CD4-positive, CD25-positive, alpha-beta regulatory T cell (primary cell): ENCODE measurements around the gene NELFCD. TPM values are rescaled to one million over a fixed set of nuclear protein-coding genes. Genes with fewer than 3 reads are reported as not detected.
"Not testable (repeated sequence)": the region's sequence is repeated elsewhere in the genome, so short reads cannot be mapped to it uniquely, and the experiment has no call there.

Experiments
- ATAC-seq, 2 donors: fragments of 150-1000 bp; cut with Tn5 transposase; one replicate each; pipeline ENCODE4 v1.10.0; 2021; ENCODE audit warnings: low read depth in 2 of 2, moderate number of reproducible peaks in 2 of 2, moderate library complexity in 1 of 2
- DNase-seq, 3 donors: peaks; one replicate each; pipeline versions ENCODE4 v3.0.0 to v3.0.0-alpha.2; 2012 to 2022; ENCODE audit warnings: mixed read lengths in 1 of 3
- H3K27ac ChIP-seq: one replicate; pipeline ENCODE4 v1.7.0; 2013; ENCODE audit warnings: mild to moderate bottlenecking, low read length; ENCODE audit not compliant: insufficient read depth, poor library complexity, severe bottlenecking
- H3K27me3 ChIP-seq: one replicate; pipeline ENCODE4 v1.7.0; 2013; ENCODE audit warnings: low read length; ENCODE audit not compliant: control insufficient read depth, insufficient read depth
- H3K36me3 ChIP-seq: one replicate; pipeline ENCODE4 v1.7.0; 2013; ENCODE audit warnings: mild to moderate bottlenecking, low read length, moderate library complexity; ENCODE audit not compliant: control insufficient read depth, insufficient read depth
- H3K4me1 ChIP-seq: 2 replicates; pipeline ENCODE4 v1.7.0; 2013; ENCODE audit warnings: mild to moderate bottlenecking, low read length; ENCODE audit not compliant: insufficient read depth, control insufficient read depth, poor library complexity, severe bottlenecking
- H3K4me3 ChIP-seq: one replicate; pipeline ENCODE4 v1.7.0; 2013; ENCODE audit warnings: low read depth, mild to moderate bottlenecking, low read length, moderate library complexity
- H3K9me3 ChIP-seq, 2 experiments: 1 replicate in 1 of 2; 2 replicates in 1 of 2; pipeline ENCODE4 v1.7.0; 2013; ENCODE audit warnings: low read length in 2 of 2, mild to moderate bottlenecking in 1 of 2, moderate library complexity in 1 of 2; ENCODE audit not compliant: control insufficient read depth in 2 of 2
- H3K27ac Mint-ChIP-seq, 3 donors: one replicate each; pipeline ENCODE4 v1.8.0; 2020 to 2022; ENCODE audit warnings: mild to moderate bottlenecking in 3 of 3, mixed read lengths in 3 of 3, moderate library complexity in 2 of 3
- H3K27me3 Mint-ChIP-seq: one replicate; pipeline ENCODE4 v1.8.0; 2022; ENCODE audit warnings: mild to moderate bottlenecking, mixed read lengths
- H3K36me3 Mint-ChIP-seq: one replicate; pipeline ENCODE4 v1.8.0; 2020; ENCODE audit warnings: mixed read lengths
- H3K4me1 Mint-ChIP-seq, 4 donors: one replicate each; pipeline ENCODE4 v1.8.0; 2020 to 2022; ENCODE audit warnings: mixed read lengths in 4 of 4, mild to moderate bottlenecking in 1 of 4
- H3K4me3 Mint-ChIP-seq, 4 donors: one replicate each; pipeline ENCODE4 v1.8.0; 2020 to 2022; ENCODE audit warnings: mild to moderate bottlenecking in 4 of 4, mixed read lengths in 4 of 4, moderate library complexity in 3 of 4
- H3K9me3 Mint-ChIP-seq, 7 donors: one replicate each; pipeline ENCODE4 v1.8.0; 2020 to 2022; ENCODE audit warnings: mixed read lengths in 7 of 7, mild to moderate bottlenecking in 3 of 7, moderate library complexity in 2 of 7
- polyA plus RNA-seq, 4 donors: library from polyadenylated mRNA; unstranded; fragments of 300-500 nt; fragmentation: Illumina TruSeq; gene quantifications; one replicate each; pipeline ENCODE4 v1.2.3, GENCODE V29; 2021
- total RNA-seq: library from RNA; stranded (reverse); gene quantifications from one replicate; pipeline ENCODE4 v1.2.3, GENCODE V29; 2022

The NELFCD gene
- total and polyA plus RNA-seq, 5 donors from 2014 or later = 58.6 to 68.2 (median 60.1) TPM

DNA sequence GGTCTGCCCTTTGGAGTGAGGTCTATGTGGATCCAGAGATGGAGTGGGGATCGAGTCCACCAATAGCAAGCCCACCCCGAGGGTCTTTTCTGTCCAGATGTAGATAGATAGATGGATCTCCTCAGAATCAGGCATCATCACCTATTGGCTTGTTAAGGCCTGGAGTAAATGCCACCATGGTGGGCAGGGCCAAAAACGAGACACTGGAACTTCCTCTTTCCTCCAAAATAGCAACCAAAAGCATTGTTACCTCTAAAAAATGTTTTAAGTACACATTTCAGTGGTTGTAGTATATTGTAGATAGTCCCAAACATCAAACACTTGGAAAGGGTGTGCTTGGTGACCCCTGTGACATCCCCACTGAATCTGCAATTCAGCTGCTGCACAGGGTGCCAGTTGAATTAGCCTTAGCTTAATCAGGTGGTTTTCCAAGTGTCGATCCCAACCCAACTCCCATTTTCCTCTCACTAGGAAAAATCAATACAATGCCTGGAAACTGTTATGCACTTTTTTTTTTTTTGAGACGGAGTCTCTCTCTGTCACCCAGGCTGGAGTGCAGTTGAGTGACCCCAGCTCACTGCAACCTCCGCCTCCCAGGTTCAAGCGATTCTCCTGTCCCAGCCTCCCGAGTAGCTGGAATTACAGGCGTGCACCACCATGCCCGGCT is 35.0 kb upstream of the NELFCD start:
- DNase-seq (no peak), ATAC-seq (no peak)
- H3K27me3 Mint-ChIP-seq = peaks cover 40% of the 10 kb centered on the region
- H3K4me1 Mint-ChIP-seq = no peaks in the 10 kb centered on the region
- no peak overlapping the region for H3K27ac ChIP-seq
- H3K9me3 Mint-ChIP-seq = no peaks in the 10 kb centered on the region
- no peaks in the 10 kb centered on the region for H3K9me3 ChIP-seq
- H3K36me3 Mint-ChIP-seq = no peaks in the 10 kb centered on the region
- H3K27me3 ChIP-seq = peaks cover 5% of the 10 kb centered on the region
- no peaks in the 10 kb centered on the region for H3K4me1 ChIP-seq
- no peak overlapping the region for H3K4me3 ChIP-seq
- H3K4me3 Mint-ChIP-seq = no peak overlapping the region
- no peaks in the 10 kb centered on the region for H3K36me3 ChIP-seq
- H3K27ac Mint-ChIP-seq = no peak overlapping the region

DNA sequence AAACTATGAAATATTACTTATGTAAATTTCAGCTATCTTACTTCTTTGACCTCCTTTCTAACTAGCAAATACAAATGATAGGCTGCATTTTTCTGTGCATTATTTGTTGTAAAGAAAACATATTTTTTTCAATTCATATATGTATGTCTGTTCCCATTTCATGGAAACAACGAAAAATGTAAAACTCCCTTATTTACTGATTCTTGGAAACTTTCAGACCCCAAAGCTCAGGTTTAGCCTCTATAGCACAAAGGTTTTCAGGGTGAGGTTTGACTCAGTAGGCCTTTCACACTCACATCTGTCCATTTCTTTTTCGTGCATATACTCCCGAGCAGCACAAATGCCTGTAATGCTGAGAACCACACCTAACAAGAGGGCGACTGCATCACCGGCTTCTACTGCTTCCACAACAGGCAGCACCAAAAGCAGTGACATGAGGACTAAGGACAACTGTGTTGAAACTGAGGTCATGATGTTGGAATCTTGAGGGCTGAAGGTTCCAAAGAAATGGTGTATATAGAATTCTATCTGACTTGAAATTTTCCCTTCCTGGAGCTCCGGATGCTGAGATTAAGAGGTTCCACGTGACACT is 33.2 kb upstream of the NELFCD start:
- H3K27me3 ChIP-seq, H3K4me3 ChIP-seq, H3K4me1 ChIP-seq, H3K36me3 Mint-ChIP-seq, DNase-seq, H3K27ac Mint-ChIP-seq, H3K9me3 Mint-ChIP-seq, H3K27ac ChIP-seq, H3K4me3 Mint-ChIP-seq, H3K9me3 ChIP-seq, H3K36me3 ChIP-seq, ATAC-seq, H3K4me1 Mint-ChIP-seq: not testable (repeated sequence)
- H3K27me3 Mint-ChIP-seq = peaks cover 42% of the 10 kb centered on the region

DNA sequence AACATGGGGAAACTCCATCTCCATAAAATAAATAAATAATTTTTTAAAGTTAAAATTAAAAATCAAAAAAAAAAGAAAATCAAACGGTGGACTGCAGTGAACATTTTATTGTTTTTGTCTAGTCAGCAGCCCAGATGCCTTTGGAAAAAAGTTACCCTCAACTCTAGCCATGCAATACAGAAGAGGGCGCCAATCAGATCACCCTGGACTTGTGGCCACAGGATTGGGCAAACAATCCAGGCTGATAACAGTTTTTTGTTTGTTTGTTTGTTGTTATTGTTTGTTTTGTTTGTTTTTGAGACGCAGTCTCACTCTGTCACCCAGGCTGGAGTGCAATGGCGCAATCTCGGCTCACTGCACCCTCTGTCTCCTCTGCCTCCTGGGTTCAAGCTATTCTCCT is 30.5 kb upstream of the NELFCD start:
- ATAC-seq (no peak), DNase-seq (no peak)
- H3K9me3 Mint-ChIP-seq = peaks cover 0 to 2% (median 0%) of the 10 kb centered on the region in 7 donors
- H3K36me3 ChIP-seq = no peaks in the 10 kb centered on the region
- no peak overlapping the region for H3K4me3 Mint-ChIP-seq
- no peaks in the 10 kb centered on the region for H3K9me3 ChIP-seq
- H3K36me3 Mint-ChIP-seq = no peaks in the 10 kb centered on the region
- no peak overlapping the region for H3K27ac Mint-ChIP-seq
- H3K4me1 ChIP-seq = no peaks in the 10 kb centered on the region
- H3K4me1 Mint-ChIP-seq = peaks cover 0 to 2% (median 0%) of the 10 kb centered on the region in 4 donors
- peaks cover 3% of the 10 kb centered on the region for H3K27me3 ChIP-seq
- H3K27ac ChIP-seq = no peak overlapping the region
- H3K27me3 Mint-ChIP-seq = peaks cover 51% of the 10 kb centered on the region
- no peak overlapping the region for H3K4me3 ChIP-seq

DNA sequence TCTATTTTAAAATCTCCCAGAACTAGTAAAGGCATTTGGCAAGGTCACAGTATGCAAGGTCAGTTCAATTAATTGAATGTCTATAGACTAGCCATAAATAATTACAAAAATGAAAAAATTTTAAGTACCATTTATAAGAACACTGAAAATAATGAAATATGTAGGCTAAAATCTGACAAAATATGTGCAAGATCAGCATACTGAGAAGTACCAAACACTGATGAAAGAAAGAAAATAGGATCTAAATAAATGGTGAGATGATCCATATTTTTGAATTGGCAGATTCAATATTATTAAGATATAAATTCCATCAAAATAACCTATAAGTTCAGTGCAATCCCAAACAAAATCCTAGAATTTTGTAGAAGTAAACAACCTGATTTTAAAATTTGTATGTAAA is 28.0 kb upstream of the NELFCD start:
- no peak for DNase-seq
- H3K4me1 ChIP-seq = no peaks in the 10 kb centered on the region
- H3K4me3 Mint-ChIP-seq = no peak overlapping the region
- peaks cover 50% of the 10 kb centered on the region for H3K27me3 Mint-ChIP-seq
- peaks cover 0 to 2% (median 0%) of the 10 kb centered on the region in 7 donors for H3K9me3 Mint-ChIP-seq
- no peak overlapping the region for H3K27ac Mint-ChIP-seq
- H3K27me3 ChIP-seq = peaks cover 5% of the 10 kb centered on the region
- no peaks in the 10 kb centered on the region for H3K36me3 Mint-ChIP-seq
- H3K36me3 ChIP-seq = no peaks in the 10 kb centered on the region
- H3K4me1 Mint-ChIP-seq = peaks cover 0 to 2% (median 0%) of the 10 kb centered on the region in 4 donors
- no peak for ATAC-seq
- no peak overlapping the region for H3K27ac ChIP-seq
- no peak overlapping the region for H3K4me3 ChIP-seq
- H3K9me3 ChIP-seq = no peaks in the 10 kb centered on the region

DNA sequence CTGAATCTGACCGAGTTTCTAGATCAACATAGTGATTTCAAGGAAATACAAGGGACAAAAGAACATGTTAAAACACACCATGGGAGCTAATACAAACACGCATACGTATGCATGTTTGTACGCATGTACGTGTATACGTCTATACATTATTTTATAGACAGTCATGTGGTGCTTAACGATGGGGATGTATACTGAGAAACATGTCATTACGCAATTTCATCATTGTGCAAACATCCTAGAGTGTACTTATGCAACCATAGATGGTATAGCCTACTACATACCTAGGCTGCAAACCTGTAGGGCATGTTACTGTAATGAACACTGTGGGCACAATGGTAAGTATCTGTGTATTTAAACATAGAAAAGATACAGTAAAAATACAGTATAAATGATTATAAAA is 25.0 kb upstream of the NELFCD start:
- H3K27ac Mint-ChIP-seq = no peak overlapping the region
- DNase-seq (no peak), ATAC-seq (no peak)
- Histone ChIP-seq H3K36me3 (no peaks in the 10 kb centered on the region), H3K27ac (no peak overlapping the region), H3K4me1 (no peaks in the 10 kb centered on the region), H3K27me3 (peaks cover 5% of the 10 kb centered on the region), H3K4me3 (no peak overlapping the region), H3K9me3 (no peaks in the 10 kb centered on the region)
- peaks cover 51% of the 10 kb centered on the region for H3K27me3 Mint-ChIP-seq
- H3K9me3 Mint-ChIP-seq = peaks cover 0 to 3% (median 0%) of the 10 kb centered on the region in 7 donors
- H3K4me3 Mint-ChIP-seq = no peak overlapping the region
- peaks cover 0 to 2% (median 0%) of the 10 kb centered on the region in 4 donors for H3K4me1 Mint-ChIP-seq
- no peaks in the 10 kb centered on the region for H3K36me3 Mint-ChIP-seq

DNA sequence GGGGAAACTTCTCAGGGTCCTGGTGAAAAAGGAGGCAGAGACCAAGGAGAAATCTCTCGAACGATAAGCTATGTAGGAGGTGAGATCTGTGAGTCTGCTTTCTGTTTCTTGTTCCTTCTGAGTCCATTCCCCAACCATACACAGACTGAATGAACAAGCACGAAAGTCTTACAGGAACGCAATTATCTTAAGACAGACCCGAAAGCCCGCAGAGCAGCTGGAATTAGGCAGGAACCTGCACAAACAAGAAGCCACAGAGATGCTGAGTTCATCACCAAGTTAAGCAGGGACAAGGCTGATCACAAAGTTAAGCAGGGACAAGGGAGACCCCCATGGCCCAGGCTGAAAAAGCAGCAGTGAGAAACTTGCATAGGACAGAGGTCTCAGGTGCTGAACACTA is 21.4 kb upstream of the NELFCD start:
- ATAC-seq (no peak), DNase-seq (no peak)
- no peak overlapping the region for H3K4me3 Mint-ChIP-seq
- no peak overlapping the region for H3K27ac ChIP-seq
- H3K9me3 ChIP-seq = no peaks in the 10 kb centered on the region
- H3K4me1 Mint-ChIP-seq = peaks cover 0 to 2% (median 0%) of the 10 kb centered on the region in 4 donors
- peaks cover 0 to 3% (median 0%) of the 10 kb centered on the region in 7 donors for H3K9me3 Mint-ChIP-seq
- H3K27ac Mint-ChIP-seq = no peak overlapping the region
- H3K36me3 ChIP-seq = no peaks in the 10 kb centered on the region
- peaks cover 7% of the 10 kb centered on the region for H3K27me3 ChIP-seq
- no peak overlapping the region for H3K4me3 ChIP-seq
- no peaks in the 10 kb centered on the region for H3K4me1 ChIP-seq
- H3K27me3 Mint-ChIP-seq = peaks cover 44% of the 10 kb centered on the region
- no peaks in the 10 kb centered on the region for H3K36me3 Mint-ChIP-seq

DNA sequence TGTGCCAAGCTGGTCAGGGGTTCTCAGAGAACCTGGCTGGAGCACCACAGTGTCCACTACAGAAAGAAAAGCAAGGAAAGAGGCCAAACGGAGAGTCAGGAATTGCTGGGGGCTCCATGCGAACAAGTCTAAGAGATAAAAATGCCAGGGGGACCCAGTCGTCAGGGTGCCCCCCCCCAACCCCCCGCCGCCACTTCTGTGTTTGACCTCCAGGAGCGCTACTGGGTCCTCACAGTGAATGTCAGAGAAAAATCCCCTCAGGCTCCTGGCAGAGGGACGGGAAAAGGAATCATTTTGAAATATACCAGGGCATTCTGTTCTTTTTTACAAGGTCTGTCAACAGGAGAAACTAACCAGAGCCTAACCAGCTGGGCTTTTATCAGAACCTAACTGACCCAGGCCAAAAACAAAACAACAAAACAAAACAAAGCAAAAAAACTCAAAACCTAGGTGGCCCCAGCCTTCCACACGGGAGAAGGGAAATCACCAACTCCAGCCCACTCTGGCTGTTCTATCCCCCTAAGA is 17.9 kb upstream of the NELFCD start:
- H3K4me1 ChIP-seq = no peaks in the 10 kb centered on the region
- peaks cover 45% of the 10 kb centered on the region for H3K27me3 Mint-ChIP-seq
- DNase-seq = no peak
- H3K9me3 Mint-ChIP-seq = peaks cover 0 to 3% (median 0%) of the 10 kb centered on the region in 7 donors
- peaks cover 4% of the 10 kb centered on the region for H3K27me3 ChIP-seq
- H3K9me3 ChIP-seq = no peaks in the 10 kb centered on the region
- H3K4me3 ChIP-seq = no peak overlapping the region
- H3K27ac ChIP-seq = no peak overlapping the region
- no peak overlapping the region for H3K4me3 Mint-ChIP-seq
- H3K4me1 Mint-ChIP-seq = no peaks in the 10 kb centered on the region
- H3K36me3 ChIP-seq = no peaks in the 10 kb centered on the region
- H3K36me3 Mint-ChIP-seq = no peaks in the 10 kb centered on the region
- H3K27ac Mint-ChIP-seq = no peak overlapping the region
- no peak for ATAC-seq

DNA sequence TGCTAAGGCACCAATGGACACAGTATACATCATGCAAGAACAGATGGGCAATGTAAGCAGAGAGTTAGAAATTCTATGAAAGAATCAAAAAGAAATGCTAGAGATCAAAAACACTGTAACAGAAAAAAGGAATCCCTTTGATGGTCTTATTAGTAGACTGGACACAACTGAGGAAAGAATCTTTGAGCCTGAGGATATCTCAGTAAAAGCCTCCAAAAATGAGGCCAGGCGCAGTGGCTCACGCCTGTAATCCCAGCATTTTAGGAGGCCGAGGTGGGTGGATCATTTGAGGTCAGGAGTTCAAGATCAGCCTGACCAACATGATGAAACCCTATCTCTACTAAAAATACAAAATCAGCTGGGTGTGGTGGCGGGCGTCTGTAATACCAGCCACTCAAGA is 17.1 kb upstream of the NELFCD start:
- not testable (repeated sequence) for ATAC-seq, H3K4me3 Mint-ChIP-seq

More for the DNA sequence above, 17.1 kb upstream of the NELFCD start:
- H3K27me3 ChIP-seq, H3K27ac ChIP-seq, H3K36me3 Mint-ChIP-seq, H3K4me1 Mint-ChIP-seq, H3K9me3 Mint-ChIP-seq, H3K27ac Mint-ChIP-seq, H3K4me3 ChIP-seq, DNase-seq, H3K36me3 ChIP-seq, H3K9me3 ChIP-seq, H3K4me1 ChIP-seq: not testable (repeated sequence)
- H3K27me3 Mint-ChIP-seq = peaks cover 45% of the 10 kb centered on the region
